ENCODE measurements around the gene DOCK3. TPM values are rescaled to one million over a fixed set of nuclear protein-coding genes. Genes with fewer than 3 reads are reported as not detected.

Gene DOCK3
- total and polyA plus RNA-seq, 2 donors (not counting 3 experiments of a cell fraction or from before 2014, with no cell fraction given) = 0.08 to 0.13 TPM

GRCh38 chr3:51353131-51353530, 678.4 kb downstream of the DOCK3 start:
- no peaks in the 10 kb centered on the region for H3K9me1 ChIP-seq (replicated peaks; ENCODE audit: control insufficient read depth, extremely low read depth, insufficient read depth, low read length)
- H2AFZ ChIP-seq (ENCODE audit: low read depth, low read length) = no peak overlapping the region
- no peak overlapping the region for H3K4me2 ChIP-seq (ENCODE audit: insufficient read depth, low read length)
- no peaks in the 10 kb centered on the region for H3K36me3 ChIP-seq (ENCODE audit: control insufficient read depth in 2 of 2, extremely low read depth in 1 of 2, insufficient read depth in 2 of 2, low read length in 2 of 2)
- TF ChIP-seq EZH2 (IDR thresholded peaks at IDR 0.05; ENCODE audit: borderline replicate concordance, low read depth, low read length, severe bottlenecking) (no peak), FOS (IDR thresholded peaks at IDR 0.05; ENCODE audit: borderline replicate concordance, insufficient read depth, low read length) (no peak), POLR2AphosphoS5 (IDR thresholded peaks at IDR 0.05; ENCODE audit: insufficient read depth, low read depth, low read length) (no peak), GATA2 (IDR thresholded peaks at IDR 0.05; ENCODE audit: insufficient read depth, insufficient read length, low read depth, low read length) (no peak), POLR2A (IDR thresholded peaks at IDR 0.05; ENCODE audit: low read depth, low read length) (no peak), CTCF (IDR thresholded peaks at IDR 0.05; ENCODE audit: extremely low read depth in 1 of 2, insufficient read depth in 1 of 2, low read depth in 1 of 2, low read length in 2 of 2) (no peak), JUN (IDR thresholded peaks at IDR 0.05; ENCODE audit: borderline replicate concordance, insufficient read depth, insufficient read length, low read depth) (no peak), MYC (IDR thresholded peaks at IDR 0.05; ENCODE audit: low read depth, low read length) (no peak)
- TF ChIP-seq, protein P1, sequence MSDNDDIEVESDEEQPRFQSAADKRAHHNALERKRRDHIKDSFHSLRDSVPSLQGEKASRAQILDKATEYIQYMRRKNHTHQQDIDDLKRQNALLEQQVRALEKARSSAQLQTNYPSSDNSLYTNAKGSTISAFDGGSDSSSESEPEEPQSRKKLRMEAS (IDR thresholded peaks at IDR 0.05; ENCODE audit: insufficient read depth, insufficient read length) = no peak
- no peaks in the 10 kb centered on the region for H3K9me3 ChIP-seq (replicated peaks; ENCODE audit: control insufficient read depth, insufficient read depth, low read length)
- dilution Hi-C loops (cut with MboI; ENCODE audit: extremely low pct_ligation_motif_present, low sequenced_read_pairs) = no loop called here
- ChIA-PET POLR2A (no interaction called here), CTCF (no interaction called here)
- no peak overlapping the region for H3K4me3 ChIP-seq (replicated peaks in 1 of 3; ENCODE audit: insufficient read depth in 1 of 3, low read depth in 1 of 3, low read length in 3 of 3)
- H3K27ac ChIP-seq (ENCODE audit: insufficient read depth, low read depth, low read length) = no peak overlapping the region
- DNase-seq (ENCODE audit: low read depth, low spot score) (no peak), FAIRE-seq (no peak)
- no peaks in the 10 kb centered on the region for H3K4me1 ChIP-seq (ENCODE audit: control insufficient read depth, extremely low read depth, insufficient read depth, low read length)
- no TSS peak for BruUV-seq (replicated peaks)
- no peak overlapping the region for H3K9ac ChIP-seq (replicated peaks; ENCODE audit: extremely low read depth, insufficient read depth, low read length)
- intact Hi-C loops (cut with micrococcal nuclease) = no loop called here
- H4K20me1 ChIP-seq (replicated peaks; ENCODE audit: control insufficient read depth, extremely low read depth, insufficient read depth, low read length) = no peaks in the 10 kb centered on the region
- H3K27me3 ChIP-seq (ENCODE audit: control insufficient read depth in 2 of 2, insufficient read depth in 2 of 2, low read length in 2 of 2) = peaks cover 0 to 2% of the 10 kb centered on the region in 2 experiments
- H3K79me2 ChIP-seq (ENCODE audit: control insufficient read depth, insufficient read depth, low read length) = no peaks in the 10 kb centered on the region

Measured in endothelial cell of umbilical vein (primary cell).